IPS DF 6.9 (cell line): ENCODE data around the gene SEC61B.
"Not testable (repeated sequence)": the region's sequence is repeated elsewhere in the genome, so short reads cannot be mapped to it uniquely, and the experiment has no call there.

ENCODE experiments used
- DNase-seq: peaks from one replicate; pipeline ENCODE4 v3.0.0-alpha.2; 2013; ENCODE audit warnings: low read depth, low spot score
- H3K27ac ChIP-seq: one replicate; pipeline ENCODE4 v1.5.1; 2013; ENCODE audit warnings: low read length, control low read depth
- H3K27me3 ChIP-seq: 2 replicates; pipeline ENCODE4 v1.6.1; 2013; ENCODE audit warnings: mild to moderate bottlenecking, low read length; ENCODE audit not compliant: control insufficient read depth, insufficient read depth
- H3K36me3 ChIP-seq: 2 replicates; pipeline ENCODE4 v1.6.1; 2013; ENCODE audit warnings: low read length; ENCODE audit not compliant: control insufficient read depth, insufficient read depth
- H3K4me1 ChIP-seq: 2 replicates; pipeline ENCODE4 v1.6.1; 2013; ENCODE audit warnings: low read length; ENCODE audit not compliant: control insufficient read depth, insufficient read depth
- H3K4me3 ChIP-seq: 2 replicates; pipeline ENCODE4 v1.5.1; 2013; ENCODE audit warnings: mild to moderate bottlenecking, low read length
- H3K9me3 ChIP-seq: 2 replicates; pipeline ENCODE4 v1.6.1; 2013; ENCODE audit warnings: low read length, inconsistent platforms; ENCODE audit not compliant: control insufficient read depth, insufficient read depth
- WGBS: extraction: QIAGEN DNeasy Blood & Tissue Kit; methylation state at CpG from one replicate; pipeline ENCODE4 v1.1.7; 2013; ENCODE audit warnings: mixed read lengths, missing lambda C conversion rate; ENCODE audit not compliant: insufficient read length, insufficient coverage; 5-methylcytosine and 5-hydroxymethylcytosine counted together

SEC61B gene

GRCh38 chr9:99192786-99193465, 29.2 kb upstream of the SEC61B start:
- WGBS = no CpG with 5 or more reads among the region's 5 CpGs
- no peak for DNase-seq
- no peaks in the 10 kb centered on the region for H3K36me3 ChIP-seq
- no peak overlapping the region for H3K27ac ChIP-seq
- H3K27me3 ChIP-seq = no peaks in the 10 kb centered on the region
- no peaks in the 10 kb centered on the region for H3K9me3 ChIP-seq
- no peak overlapping the region for H3K4me3 ChIP-seq
- H3K4me1 ChIP-seq = no peaks in the 10 kb centered on the region

GRCh38 chr9:99193466-99193821, 28.6 kb upstream of the SEC61B start:
- Histone ChIP-seq H3K4me1 (no peaks in the 10 kb centered on the region), H3K4me3 (no peak overlapping the region), H3K27ac (no peak overlapping the region), H3K36me3 (no peaks in the 10 kb centered on the region), H3K27me3 (no peaks in the 10 kb centered on the region), H3K9me3 (no peaks in the 10 kb centered on the region)
- no peak for DNase-seq
- no CpG with 5 or more reads among the region's 2 CpGs for WGBS

DNA sequence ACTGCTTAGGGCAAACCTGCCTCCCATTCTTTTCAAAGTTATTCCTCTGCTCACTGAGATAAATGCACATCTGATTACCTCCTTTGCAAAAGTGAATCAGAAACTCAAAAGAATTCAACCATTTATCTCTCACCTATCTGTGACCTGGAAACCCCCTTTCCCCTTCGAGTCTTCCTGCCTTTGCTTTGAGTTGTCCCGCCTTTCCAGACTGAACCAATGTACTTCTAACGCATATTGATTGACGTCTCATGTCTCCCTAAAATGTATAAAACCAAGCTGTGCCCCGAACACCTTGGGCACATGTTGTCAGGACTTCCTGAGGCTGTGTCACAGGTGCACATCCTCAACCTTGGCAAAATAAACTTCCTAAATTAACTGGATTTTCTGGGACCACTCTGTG, 25.6 kb upstream of the SEC61B start:
- H3K9me3 ChIP-seq, H3K4me3 ChIP-seq, H3K36me3 ChIP-seq, DNase-seq, H3K27me3 ChIP-seq, H3K27ac ChIP-seq, H3K4me1 ChIP-seq: not testable (repeated sequence)
- WGBS = no CpG with 5 or more reads among the region's 5 CpGs

GRCh38 chr9:99197124-99197630, 24.9 kb upstream of the SEC61B start:
- Histone ChIP-seq H3K9me3 (no peaks in the 10 kb centered on the region), H3K4me3 (no peak overlapping the region), H3K27ac (no peak overlapping the region), H3K27me3 (no peaks in the 10 kb centered on the region), H3K36me3 (no peaks in the 10 kb centered on the region), H3K4me1 (no peaks in the 10 kb centered on the region)
- no CpG with 5 or more reads among the region's 3 CpGs for WGBS
- no peak for DNase-seq

DNA sequence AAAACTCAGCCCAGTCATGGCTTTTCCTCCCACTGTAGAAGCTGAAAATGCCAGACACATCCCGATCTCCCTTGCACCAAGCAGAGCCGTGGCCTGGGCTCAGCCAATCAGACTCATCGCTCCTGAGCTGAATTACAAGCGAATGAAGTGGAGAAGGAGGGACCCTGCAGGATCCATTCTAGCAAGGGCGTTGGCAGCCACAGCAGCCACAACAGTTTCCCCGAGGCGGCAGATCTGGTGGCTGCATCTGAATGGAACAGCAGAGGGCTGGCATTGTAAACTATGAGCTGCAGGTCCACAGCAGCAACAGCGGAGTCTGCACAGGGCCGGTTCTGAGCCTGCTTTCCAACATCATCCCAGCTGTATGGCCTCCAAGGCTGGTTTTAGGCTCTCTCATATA, 24.1 kb upstream of the SEC61B start:
- Histone ChIP-seq H3K4me1 (no peaks in the 10 kb centered on the region), H3K27ac (no peak overlapping the region), H3K4me3 (no peak overlapping the region), H3K36me3 (no peaks in the 10 kb centered on the region), H3K9me3 (no peaks in the 10 kb centered on the region), H3K27me3 (no peaks in the 10 kb centered on the region)
- no peak for DNase-seq
- WGBS = no CpG with 5 or more reads among the region's 9 CpGs

GRCh38 chr9:99199938-99200539, 22.0 kb upstream of the SEC61B start:
- Histone ChIP-seq H3K27me3 (no peaks in the 10 kb centered on the region), H3K4me3 (no peak overlapping the region), H3K27ac (no peak overlapping the region), H3K4me1 (no peaks in the 10 kb centered on the region), H3K36me3 (no peaks in the 10 kb centered on the region), H3K9me3 (no peaks in the 10 kb centered on the region)
- DNase-seq = no peak
- no CpG with 5 or more reads among the region's 8 CpGs for WGBS

GRCh38 chr9:99201603-99202002, 20.5 kb upstream of the SEC61B start:
- H3K9me3 ChIP-seq = no peaks in the 10 kb centered on the region
- no peak overlapping the region for H3K27ac ChIP-seq
- H3K36me3 ChIP-seq = no peaks in the 10 kb centered on the region
- no peak overlapping the region for H3K4me3 ChIP-seq
- no peaks in the 10 kb centered on the region for H3K27me3 ChIP-seq
- DNase-seq = no peak
- WGBS = no CpG with 5 or more reads among the region's 5 CpGs
- H3K4me1 ChIP-seq = no peaks in the 10 kb centered on the region

DNA sequence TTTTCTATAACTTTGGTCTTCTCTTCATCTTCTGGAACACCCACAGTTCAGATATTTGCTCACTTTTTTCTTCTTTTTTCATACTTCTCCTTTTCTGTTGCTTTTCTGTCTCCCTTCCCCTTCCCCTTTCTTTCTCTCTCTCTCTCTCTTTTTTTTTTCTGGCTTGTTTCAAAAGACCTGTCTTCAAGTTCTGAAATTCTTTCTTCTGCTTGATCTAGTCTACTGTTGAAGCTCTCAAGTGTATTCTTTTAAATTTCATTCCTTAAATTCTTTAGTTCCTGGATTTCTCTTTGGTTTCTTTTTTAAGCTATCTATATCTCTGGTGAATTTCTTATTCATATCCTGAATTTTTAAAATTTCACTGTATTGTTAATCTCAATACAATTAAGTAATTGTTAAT, 11.5 kb upstream of the SEC61B start:
- Histone ChIP-seq H3K27ac (no peak overlapping the region), H3K4me3 (no peak overlapping the region), H3K27me3 (no peaks in the 10 kb centered on the region), H3K9me3 (no peaks in the 10 kb centered on the region), H3K36me3 (no peaks in the 10 kb centered on the region), H3K4me1 (no peaks in the 10 kb centered on the region)
- no peak for DNase-seq

DNA sequence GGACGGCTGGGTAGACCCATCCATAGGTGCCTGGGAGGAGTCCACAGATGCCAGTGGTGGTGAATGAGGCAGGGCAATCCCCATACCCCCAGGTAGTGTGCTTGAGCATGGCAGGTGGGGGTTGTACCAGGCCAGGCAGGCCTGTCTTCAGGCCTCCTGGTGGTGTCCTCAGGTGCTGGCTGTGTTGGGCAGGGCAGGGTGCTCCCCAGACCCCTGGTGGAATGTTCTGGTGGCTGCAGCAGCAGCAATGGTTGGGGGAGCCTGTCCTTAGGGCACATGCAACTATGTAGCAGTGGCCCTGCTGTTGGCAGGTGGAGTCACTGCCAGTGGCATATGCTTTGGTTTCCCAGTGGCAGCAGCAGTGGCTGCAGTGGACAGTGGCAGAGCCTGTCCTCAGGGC, 10.3 kb upstream of the SEC61B start:
- WGBS = no CpG with 5 or more reads among the region's 1 CpG
- DNase-seq = no peak
- H3K36me3 ChIP-seq = no peaks in the 10 kb centered on the region
- 0 out of 2 replicates have a peak, but pooled peaks cover 1% of the 10 kb centered on the region for H3K4me1 ChIP-seq
- H3K27me3 ChIP-seq = no peaks in the 10 kb centered on the region
- no peak overlapping the region for H3K4me3 ChIP-seq
- H3K9me3 ChIP-seq = no peaks in the 10 kb centered on the region
- no peak overlapping the region for H3K27ac ChIP-seq

GRCh38 chr9:99213197-99213596, 8.9 kb upstream of the SEC61B start:
- DNase-seq = no peak
- Histone ChIP-seq H3K27ac (no peak overlapping the region), H3K36me3 (no peaks in the 10 kb centered on the region), H3K9me3 (no peaks in the 10 kb centered on the region), H3K4me1 (0 out of 2 replicates have a peak, but pooled peaks cover 1% of the 10 kb centered on the region), H3K27me3 (no peaks in the 10 kb centered on the region), H3K4me3 (no peak overlapping the region)
- no CpG with 5 or more reads among the region's 1 CpG for WGBS

GRCh38 chr9:99216073-99216472, 6.0 kb upstream of the SEC61B start:
- DNase-seq = no peak
- no peak overlapping the region for H3K4me3 ChIP-seq
- 0 out of 2 replicates have a peak, but pooled peaks cover 1% of the 10 kb centered on the region for H3K4me1 ChIP-seq
- H3K36me3 ChIP-seq = no peaks in the 10 kb centered on the region
- H3K27me3 ChIP-seq = no peaks in the 10 kb centered on the region
- no peak overlapping the region for H3K27ac ChIP-seq
- no peaks in the 10 kb centered on the region for H3K9me3 ChIP-seq
- no CpG with 5 or more reads among the region's 1 CpG for WGBS
